ENCODE data around the gene SYTL1.

The SYTL1 gene

GRCh38 chr1:27397749-27398148 is 55.9 kb downstream of the SYTL1 start:
- Histone ChIP-seq H3K4me3 (ENCODE audit: severe bottlenecking) (no peak overlapping the region), H3K9me3 (ENCODE audit: severe bottlenecking) (no peaks in the 10 kb centered on the region), H3K4me1 (ENCODE audit: insufficient read depth, poor library complexity, severe bottlenecking) (peaks cover 3% of the 10 kb centered on the region), H3K27me3 (ENCODE audit: insufficient read depth, poor library complexity, severe bottlenecking) (no peaks in the 10 kb centered on the region), H3K27ac (ENCODE audit: poor library complexity, severe bottlenecking) (no peak overlapping the region), H3K36me3 (ENCODE audit: low read depth) (no peaks in the 10 kb centered on the region)
- TF ChIP-seq CTCF (IDR thresholded peaks at IDR 0.05; ENCODE audit: poor library complexity, severe bottlenecking) = no peak
- ATAC-seq (ENCODE audit: low read depth) (no peak), DNase-seq (ENCODE audit: low spot score) (no peak)

- no peak for TF ChIP-seq CTCF (IDR thresholded peaks at IDR 0.05; ENCODE audit: poor library complexity, severe bottlenecking)
- DNase-seq (ENCODE audit: low spot score) (no peak), ATAC-seq (ENCODE audit: low read depth) (no peak)
- H3K4me3 ChIP-seq (ENCODE audit: severe bottlenecking) = no peak overlapping the region
- peaks cover 3% of the 10 kb centered on the region for H3K4me1 ChIP-seq (ENCODE audit: insufficient read depth, poor library complexity, severe bottlenecking)
- no peak overlapping the region for H3K27ac ChIP-seq (ENCODE audit: poor library complexity, severe bottlenecking)
- no peaks in the 10 kb centered on the region for H3K9me3 ChIP-seq (ENCODE audit: severe bottlenecking)
- no peaks in the 10 kb centered on the region for H3K36me3 ChIP-seq (ENCODE audit: low read depth)
- H3K27me3 ChIP-seq (ENCODE audit: insufficient read depth, poor library complexity, severe bottlenecking) = no peaks in the 10 kb centered on the region
Measured at GRCh38 chr1:27398405-27399149, 56.8 kb downstream of the SYTL1 start.

GRCh38 chr1:27399251-27400025 is 57.6 kb downstream of the SYTL1 start:
- H3K4me1 ChIP-seq (ENCODE audit: insufficient read depth, poor library complexity, severe bottlenecking) = peaks cover 3% of the 10 kb centered on the region
- DNase-seq (ENCODE audit: low spot score) (no peak), ATAC-seq (ENCODE audit: low read depth) (no peak)
- no peak for TF ChIP-seq CTCF (IDR thresholded peaks at IDR 0.05; ENCODE audit: poor library complexity, severe bottlenecking)
- H3K36me3 ChIP-seq (ENCODE audit: low read depth) = no peaks in the 10 kb centered on the region
- no peak overlapping the region for H3K4me3 ChIP-seq (ENCODE audit: severe bottlenecking)
- H3K9me3 ChIP-seq (ENCODE audit: severe bottlenecking) = no peaks in the 10 kb centered on the region
- no peaks in the 10 kb centered on the region for H3K27me3 ChIP-seq (ENCODE audit: insufficient read depth, poor library complexity, severe bottlenecking)
- no peak overlapping the region for H3K27ac ChIP-seq (ENCODE audit: poor library complexity, severe bottlenecking)

- DNase-seq (ENCODE audit: low spot score) (no peak), ATAC-seq (ENCODE audit: low read depth) (peak; percentile 22; the same call in 2 of the 3 replicates)
- H3K4me3 ChIP-seq (ENCODE audit: severe bottlenecking) = no peak overlapping the region
- no peaks in the 10 kb centered on the region for H3K36me3 ChIP-seq (ENCODE audit: low read depth)
- H3K9me3 ChIP-seq (ENCODE audit: severe bottlenecking) = no peaks in the 10 kb centered on the region
- H3K4me1 ChIP-seq (ENCODE audit: insufficient read depth, poor library complexity, severe bottlenecking) = no peaks in the 10 kb centered on the region
- no peak overlapping the region for H3K27ac ChIP-seq (ENCODE audit: poor library complexity, severe bottlenecking)
- H3K27me3 ChIP-seq (ENCODE audit: insufficient read depth, poor library complexity, severe bottlenecking) = no peaks in the 10 kb centered on the region
- no peak for TF ChIP-seq CTCF (IDR thresholded peaks at IDR 0.05; ENCODE audit: poor library complexity, severe bottlenecking)
Measured at GRCh38 chr1:27400082-27400962, 58.5 kb downstream of the SYTL1 start.
